ENCODE measurements around the gene PEX1. TPM values are rescaled to one million over a fixed set of nuclear protein-coding genes. Genes with fewer than 3 reads are reported as not detected.

PEX1 gene
- 10 to 100 TPM; 13.0 to 19.8 (median 15.6) TPM for total RNA-seq
- polyA plus RNA-seq = 10 to 100 TPM in 1 of 2 donors, 1 to 10 TPM in 1; 4.1 to 14.1 TPM
- long read RNA-seq, donor 1, full-length matches to known transcripts = 27 of 36 reads
- long read RNA-seq, donor 1, partial matches to known transcripts = 6 of 36 reads
- long read RNA-seq, donor 1, other reads (novel, unspliced or antisense) = 3 of 36 reads
- long read RNA-seq, donor 2, full-length matches to known transcripts = 45 of 56 reads
- long read RNA-seq, donor 2, partial matches to known transcripts = 5 of 56 reads
- long read RNA-seq, donor 2, other reads (novel, unspliced or antisense) = 6 of 56 reads
- long read RNA-seq, donor 3, full-length matches to known transcripts = 42 of 54 reads
- long read RNA-seq, donor 3, partial matches to known transcripts = 7 of 54 reads
- long read RNA-seq, donor 3, other reads (novel, unspliced or antisense) = 5 of 54 reads

GRCh38 chr7:92528188-92528957, at the start of gene PEX1, which contains the start of gene RBM48:
PEX1 (minus strand) TSS chr7:92528520; CDS start chr7:92528435, 85 bp downstream.
RBM48 (plus strand) TSS chr7:92528795; CDS start chr7:92528814, 19 bp downstream.
- intact Hi-C loops (cut with DNase I) = no loop called here
- ATAC-seq (peak; percentile 99), DNase-seq (peak; percentile 95 to 97)
- H3K4me1 ChIP-seq = peaks cover 0 to 37% (median 24%) of the 10 kb centered on the region in 9 donors
- peak within 1 kb of the TSS; percentile 67 to 93 (median 79) for H3K4me3 ChIP-seq
- no peaks in the 10 kb centered on the region for H3K9me3 ChIP-seq
- H3K27ac ChIP-seq = peak within 1 kb of the TSS; percentile 59 to 94 (median 86)
- no peaks in the 10 kb centered on the region for H3K27me3 ChIP-seq
- WGBS, 2 donors = 0% methylated on average over 79 of the region's 79 CpGs
- peak in 8 of 9 donors; percentile 37 to 74 (median 58) for TF ChIP-seq CTCF (IDR thresholded peaks at IDR 0.05)
- peaks cover 0 to 36% (median 24%) of the 10 kb centered on the region in 9 donors for H3K36me3 ChIP-seq

GRCh38 chr7:92576296-92576695, 48.0 kb upstream of the PEX1 start:
- Histone ChIP-seq H3K27ac (no peak overlapping the region), H3K9me3 (no peaks in the 10 kb centered on the region), H3K4me1 (no peaks in the 10 kb centered on the region), H3K36me3 (peaks cover 0 to 99% (median 38%) of the 10 kb centered on the region in 9 donors), H3K27me3 (no peaks in the 10 kb centered on the region), H3K4me3 (no peak overlapping the region)
- no peak for TF ChIP-seq CTCF (IDR thresholded peaks at IDR 0.05)
- 70 to 75% methylated on average over 3 of the region's 3 CpGs for WGBS, 2 donors
- intact Hi-C loops (cut with DNase I) = no loop called here
- no peak for ATAC-seq
- no peak for DNase-seq

GRCh38 chr7:92569137-92569536, 40.8 kb upstream of the PEX1 start:
- Histone ChIP-seq H3K4me1 (no peaks in the 10 kb centered on the region), H3K27me3 (no peaks in the 10 kb centered on the region), H3K27ac (no peak overlapping the region), H3K36me3 (peaks cover 0 to 99% (median 26%) of the 10 kb centered on the region in 9 donors), H3K4me3 (no peak overlapping the region), H3K9me3 (no peaks in the 10 kb centered on the region)
- DNase-seq = no peak
- intact Hi-C loops (cut with DNase I) = no loop called here
- no peak for TF ChIP-seq CTCF (IDR thresholded peaks at IDR 0.05)
- WGBS, 2 donors = 74 to 75% methylated on average over 4 of the region's 4 CpGs
- ATAC-seq = no peak

GRCh38 chr7:92567460-92567859, 39.1 kb upstream of the PEX1 start:
- WGBS, 2 donors = 87 to 90% methylated on average over 6 of the region's 6 CpGs
- ATAC-seq = no peak
- Histone ChIP-seq H3K27ac (no peak overlapping the region), H3K9me3 (no peaks in the 10 kb centered on the region), H3K4me1 (peaks cover 0 to 8% (median 0%) of the 10 kb centered on the region in 9 donors), H3K27me3 (no peaks in the 10 kb centered on the region), H3K36me3 (peaks cover 0 to 100% (median 26%) of the 10 kb centered on the region in 9 donors), H3K4me3 (no peak overlapping the region)
- no peak for DNase-seq
- TF ChIP-seq CTCF (IDR thresholded peaks at IDR 0.05) = no peak
- intact Hi-C loops (cut with DNase I) = no loop called here

Data from heart right ventricle (tissue), 16 donors.